ENCODE data around the gene SMS.

- no peak for TF ChIP-seq POLR2A (IDR thresholded peaks at IDR 0.05)
- no peak for TF ChIP-seq CTCF (IDR thresholded peaks at IDR 0.05)
- no peak for TF ChIP-seq POLR2AphosphoS5 (IDR thresholded peaks at IDR 0.05)
Measured at GRCh38 chrX:22012051-22012450, 71.5 kb downstream of the SMS start.

Measured in breast epithelium (tissue), 3 donors.